ENCODE results near the gene CENPS.

GRCh38 chr1:10490286-10490970, 60.2 kb downstream of the CENPS start:
- TF ChIP-seq ARNTL (CRISPR knock-in tag; IDR thresholded peaks at IDR 0.05; ENCODE audit: borderline replicate concordance, low read depth) (no peak), GLIS3 (CRISPR knock-in tag; IDR thresholded peaks at IDR 0.05) (no peak), PATZ1 (CRISPR knock-in tag; IDR thresholded peaks at IDR 0.05; ENCODE audit: borderline replicate concordance) (no peak)

Data from SK-N-SH treated with all-trans-retinoic acid at 6 μM for 48 hours (cell line).